SH-SY5Y (cell line): ENCODE data around the gene JMJD4.

ENCODE experiments used
- GATA2 ChIP-seq: IDR thresholded peaks from 2 replicates; pipeline ENCODE4 v1.6.1; 2011; ENCODE audit warnings: mild to moderate bottlenecking, low read depth, low read length
- GATA3 ChIP-seq: IDR thresholded peaks from 2 replicates; pipeline ENCODE4 v1.6.1; 2011; ENCODE audit warnings: low read depth, mild to moderate bottlenecking, low read length, moderate library complexity

- TF ChIP-seq GATA2 (no peak), GATA3 (no peak)
These were observed 38.5 kb upstream of the JMJD4 start for GRCh38 chr1:227773558-227773957.
